Renal cortical epithelial cell (primary cell): ENCODE measurements around the gene ATG4A. TPM values are rescaled to one million over a fixed set of nuclear protein-coding genes. Genes with fewer than 3 reads are reported as not detected.

Experiments used
- DNase-seq: peaks from one replicate; pipeline ENCODE4 v3.0.0-alpha.2; 2011; ENCODE audit warnings: low read depth
- total RNA-seq: library from RNA; depleted of rRNA; stranded (reverse); fragments of >200 nt; gene quantifications from 2 replicates; pipeline ENCODE4 v1.2.3, GENCODE V29; 2014

The ATG4A gene
- total RNA-seq, 1 donor from 2014 or later, result 18.2 TPM

DNA sequence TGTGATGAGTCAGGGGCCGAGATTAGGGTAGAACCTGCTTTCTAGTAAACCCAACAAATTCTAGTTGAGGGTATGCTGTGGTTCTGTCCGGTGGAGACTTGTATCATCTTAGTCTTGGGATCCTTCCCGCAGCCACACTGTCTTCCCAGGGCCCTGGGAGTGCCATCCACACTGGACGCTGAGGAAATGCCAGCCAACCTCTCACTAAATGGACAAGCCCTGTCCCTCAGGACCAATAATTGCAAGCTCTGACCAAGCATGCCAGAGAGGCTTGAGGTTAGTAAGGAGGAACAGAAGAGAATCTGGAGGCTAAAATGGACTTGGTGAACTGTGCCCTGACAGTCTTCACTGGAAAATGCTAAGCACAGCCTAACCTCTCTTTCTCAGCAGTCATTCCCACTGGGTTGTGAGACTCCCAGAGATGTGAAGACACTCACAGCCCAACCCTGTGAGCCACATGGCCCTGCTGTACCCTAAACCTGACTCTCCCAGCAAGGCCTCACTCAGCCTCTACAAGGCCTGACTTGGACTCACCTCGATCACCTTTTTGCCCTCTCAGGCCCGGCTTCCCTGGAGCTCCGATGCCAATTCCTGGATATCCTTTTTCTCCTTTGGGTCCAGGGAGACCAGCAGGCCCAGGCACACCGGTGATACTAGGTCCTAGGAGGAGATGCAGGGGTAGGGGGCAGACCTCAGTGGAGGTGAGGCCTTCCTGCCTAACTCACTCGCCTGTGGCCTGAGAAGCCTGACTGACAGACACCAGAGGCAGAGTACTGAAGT lies 77.6 kb downstream of the ATG4A start:
- no peak for DNase-seq

DNA sequence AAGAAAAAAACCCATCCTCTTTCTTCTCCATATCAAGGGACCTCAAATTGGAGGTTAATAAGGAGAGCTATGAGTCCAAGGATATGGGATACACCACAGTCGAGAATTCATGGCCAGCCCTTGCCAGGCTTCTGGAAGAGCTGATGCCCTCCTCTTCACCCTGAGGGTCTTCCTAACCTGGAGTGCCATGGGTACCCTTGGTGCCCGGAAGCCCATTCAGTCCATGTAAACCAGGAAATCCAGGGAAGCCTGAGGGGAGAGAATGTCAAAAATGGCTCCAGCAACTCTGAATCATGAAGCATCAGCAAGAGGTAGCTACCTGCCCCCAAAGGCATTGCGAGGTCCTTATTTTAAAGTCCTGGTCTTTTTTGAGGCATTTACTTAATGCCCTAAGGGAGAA lies 78.2 kb downstream of the ATG4A start:
- no peak for DNase-seq

DNA sequence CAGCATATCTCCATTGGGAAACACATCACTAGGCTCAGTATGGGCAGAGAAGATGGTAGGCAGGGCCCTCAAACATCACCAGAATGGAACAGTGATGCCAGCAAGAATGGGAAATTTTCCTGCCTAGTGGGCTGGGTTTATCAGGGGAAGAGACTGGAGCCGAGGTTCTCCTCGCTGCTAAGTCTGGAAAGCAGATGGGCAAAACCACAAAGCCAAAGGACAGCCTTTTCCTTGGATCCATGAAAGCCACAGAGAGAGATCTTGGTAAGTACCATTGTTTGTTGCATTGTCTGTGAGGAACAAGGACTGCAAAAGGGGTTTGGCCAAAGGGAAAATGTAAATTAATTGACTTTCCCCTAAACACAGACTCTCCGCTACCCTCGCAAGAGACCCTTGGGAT lies 80.1 kb downstream of the ATG4A start:
- DNase-seq, result no peak

DNA sequence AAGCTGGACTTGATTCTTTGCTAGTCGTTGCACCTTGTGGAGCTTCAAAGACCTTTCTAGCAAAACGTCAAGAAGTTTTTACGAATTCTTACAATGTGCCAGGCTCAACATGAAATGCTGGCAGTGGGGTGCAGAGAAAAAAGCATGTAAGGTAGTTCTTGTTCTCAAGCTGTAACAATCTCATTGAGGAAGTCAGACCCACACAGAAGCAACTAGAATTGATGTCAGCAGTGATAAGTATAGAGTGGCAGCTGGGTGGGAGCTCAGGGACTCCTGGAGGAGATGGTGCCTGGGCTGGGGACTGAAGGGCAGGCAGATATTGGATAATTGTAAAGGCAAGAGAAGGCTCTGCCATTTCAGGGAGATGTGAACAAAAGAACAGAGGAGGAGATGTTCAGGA lies 82.3 kb downstream of the ATG4A start:
- no peak for DNase-seq

DNA sequence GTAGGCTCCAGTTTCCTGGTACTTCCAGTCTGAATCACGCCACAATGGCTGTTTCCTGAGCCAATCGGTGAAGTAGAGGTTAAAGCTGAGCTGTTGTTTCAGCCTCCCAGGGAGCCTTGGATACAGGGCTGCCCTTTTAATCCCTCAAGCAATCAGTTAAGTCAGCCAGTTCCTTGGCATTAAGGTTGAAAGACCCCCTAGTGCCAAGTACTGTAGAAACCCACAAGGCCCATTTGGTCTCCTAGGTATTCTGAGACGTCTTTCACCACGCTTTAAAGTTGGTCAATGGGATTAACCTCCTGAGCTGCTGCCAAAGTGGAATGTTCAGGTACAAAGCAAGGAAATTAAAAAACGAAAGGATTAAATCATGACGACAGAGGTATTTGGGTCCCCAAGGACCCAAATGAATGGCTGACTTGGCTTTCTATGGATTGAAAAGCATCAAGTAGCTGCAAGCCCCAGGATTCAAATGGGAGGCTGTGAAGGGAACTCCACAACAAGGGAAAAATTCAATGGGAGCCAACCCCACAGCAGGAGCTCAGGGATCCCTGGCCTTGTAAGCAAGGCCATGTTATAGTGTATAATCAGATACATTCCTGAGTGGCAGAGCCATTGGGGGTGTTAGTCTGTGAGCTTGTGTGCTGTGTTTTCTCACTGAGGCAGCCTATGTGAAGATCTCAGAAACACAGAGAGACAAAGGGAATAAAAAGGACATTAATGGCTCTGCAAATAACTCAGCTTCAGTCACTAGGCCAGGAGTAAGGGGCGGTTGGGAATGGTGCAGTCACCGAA lies 86.0 kb downstream of the ATG4A start:
- DNase-seq, result peak; percentile 15

DNA sequence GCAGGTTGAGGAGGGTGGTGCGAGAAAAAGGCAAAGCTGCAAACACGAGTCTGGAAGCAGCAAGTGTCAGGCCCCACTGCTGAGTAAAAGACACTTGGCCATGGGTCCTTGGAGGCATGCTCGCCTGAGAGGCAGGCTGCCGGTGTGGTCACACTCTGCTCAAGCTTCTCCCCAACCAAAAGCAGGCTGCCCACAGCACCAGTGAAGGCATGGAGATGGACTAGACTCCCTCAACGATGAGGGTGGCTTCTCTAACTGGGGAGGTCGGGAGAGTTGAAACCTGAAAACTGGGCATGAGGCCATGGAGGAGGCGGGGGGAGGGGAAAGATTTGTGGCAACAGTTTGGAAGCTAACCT lies 86.5 kb downstream of the ATG4A start:
- DNase-seq, result no peak

DNA sequence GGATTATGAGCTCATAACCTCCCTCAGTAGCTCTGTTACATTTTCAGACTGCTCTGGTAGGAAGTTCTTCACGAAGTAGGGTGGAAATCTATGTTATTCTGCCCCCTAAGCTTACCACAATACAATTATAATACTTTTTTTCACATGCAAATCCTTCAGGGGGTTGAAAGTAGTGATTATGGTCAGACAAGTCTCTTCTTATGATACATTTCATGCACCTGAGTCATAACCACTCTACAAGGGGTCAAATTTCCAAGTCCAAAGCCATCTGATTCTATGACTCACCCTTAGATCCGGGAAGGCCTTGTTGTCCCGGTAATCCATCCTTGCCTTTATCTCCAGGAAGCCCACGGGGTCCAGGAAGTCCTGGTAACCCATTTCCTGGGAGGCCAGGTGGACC lies 95.2 kb downstream of the ATG4A start:
- peak; percentile 92 for DNase-seq

DNA sequence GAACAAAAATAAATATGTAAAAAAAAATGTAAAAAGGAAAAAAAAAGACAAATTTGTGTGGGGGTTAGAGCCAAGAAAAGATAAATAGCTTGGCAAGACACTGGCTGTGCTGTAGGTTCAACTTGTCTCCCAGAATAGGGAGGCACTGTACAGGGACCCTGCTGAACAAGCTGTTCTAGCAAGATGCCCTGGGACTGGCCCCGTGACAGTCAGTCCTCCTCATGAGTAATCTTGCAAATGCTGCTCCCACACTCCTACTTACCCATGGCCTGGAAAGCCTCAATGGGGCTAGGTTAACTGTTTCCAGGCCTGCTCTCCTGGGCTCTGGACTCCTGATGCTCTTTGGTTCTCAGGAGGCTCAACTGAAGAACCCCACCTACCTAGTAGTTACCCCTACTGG lies 106.8 kb downstream of the ATG4A start:
- DNase-seq, result peak; percentile 15

DNA sequence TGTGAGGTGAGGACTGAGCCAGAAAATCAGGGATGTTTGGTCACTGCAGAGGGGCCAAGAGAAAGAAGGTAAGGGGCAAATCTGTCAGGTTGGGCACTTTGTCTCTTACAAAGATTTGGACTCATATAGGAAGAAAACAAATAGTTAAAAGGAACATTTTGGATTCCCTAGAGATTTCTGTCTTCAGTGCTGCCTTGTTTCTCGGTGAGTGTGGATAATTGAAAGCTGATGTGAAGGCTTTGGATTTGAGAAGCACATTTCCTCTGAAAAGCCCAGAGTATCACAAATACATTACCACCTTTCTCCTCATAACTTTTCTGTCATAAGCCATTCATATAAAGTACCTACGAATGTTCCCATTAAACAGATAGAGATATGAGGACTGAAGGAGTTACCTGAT lies 107.5 kb downstream of the ATG4A start:
- no peak for DNase-seq

DNA sequence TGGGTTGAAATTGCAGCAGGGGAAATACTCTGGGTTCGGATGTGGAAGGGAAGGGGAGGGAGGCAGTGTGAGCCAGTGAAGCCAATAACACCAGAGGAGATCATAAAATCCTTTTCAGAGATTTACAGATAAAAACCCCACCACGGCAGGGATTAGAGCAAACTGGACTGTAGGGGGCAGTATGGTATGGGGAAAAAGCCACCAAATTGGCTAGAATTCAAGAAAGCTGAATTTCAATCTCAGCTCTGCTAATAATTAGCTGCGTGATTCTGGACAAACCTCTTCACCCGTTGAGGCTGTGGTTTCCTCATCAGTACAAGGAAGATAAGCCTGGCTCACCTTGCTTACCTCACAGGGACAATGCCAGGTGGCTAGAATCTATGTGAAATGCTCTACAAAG lies 108.1 kb downstream of the ATG4A start:
- DNase-seq, result peak; percentile 59

DNA sequence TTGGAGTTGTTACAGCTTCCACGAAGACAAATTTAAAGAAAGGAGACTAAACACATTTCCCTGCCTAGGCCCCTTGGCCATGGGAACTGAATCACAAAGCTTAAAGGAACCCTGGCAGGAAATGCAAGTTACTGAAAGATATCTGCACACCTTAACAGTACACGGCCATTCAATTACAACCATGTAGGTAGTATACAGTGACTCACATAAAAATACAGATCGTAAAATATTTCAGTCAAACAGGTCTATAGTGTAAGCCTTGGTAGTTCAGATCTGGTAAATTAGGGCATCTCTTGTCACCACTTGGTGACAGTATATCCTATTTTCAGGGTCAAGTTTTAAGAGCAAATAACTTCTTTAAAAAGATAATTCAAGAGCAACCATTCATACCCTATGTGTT lies 112.0 kb downstream of the ATG4A start:
- DNase-seq, result no peak

Other genes with a start within 250 kb of the ATG4A start
- not detected in 2 replicates for gene TEX13B, start 109.4 kb upstream of the ATG4A start, total RNA-seq
- 0.85 and 4.0 TPM in 2 replicates for gene VSIG1, start 46.7 kb upstream of the ATG4A start, total RNA-seq
- 95.3 and 110 TPM in 2 replicates for gene PSMD10, start 236 bp upstream of the ATG4A start, total RNA-seq